K562 (cell line): ENCODE results near the gene MEGF11. TPM values are rescaled to one million over a fixed set of nuclear protein-coding genes. Genes with fewer than 3 reads are reported as not detected.

Source experiments
- ATAC-seq: fragments of 200-7000 bp; cut with Tn5 transposase; 3 replicates; pipeline ENCODE4 v1.9.1; 2020; ENCODE audit warnings: moderate library complexity
- BruUV-seq: library from RNA; stranded (reverse); fragments of 400-500 nt; replicated peaks from 2 replicates; lab custom pipeline; 2021; lab: Mats Ljungman, UMichigan
- CTCF ChIA-PET: fragments of 300-600 bp; formaldehyde crosslinking; extraction: SDS; loops from one replicate; lab custom pipeline; 2021; ENCODE audit warnings: low intra/inter-chr PET ratio; lab: Yijun Ruan, JAX
- POLR2A ChIA-PET: fragments of 300-600, 350-650 bp; sonication (Branson Sonifier 250); formaldehyde crosslinking; extraction: SDS; loops from one replicate; lab custom pipeline; 2021; ENCODE audit warnings: antibody characterized with exemption, inconsistent platforms; lab: Yijun Ruan, JAX
- DNase-seq, 4 experiments: peaks; one replicate each; pipeline versions ENCODE4 v3.0.0 to v3.0.0-alpha.2; 2011 to 2018; ENCODE audit warnings: low spot score in 3 of 4, mixed read lengths in 3 of 4; ENCODE audit errors: extremely low read depth in 1 of 4
- FAIRE-seq: peaks from 2 replicates; lab custom pipeline; 2011; peaks lifted over from hg19 to GRCh38; lab: Jason Lieb, UNC
- H2AFZ ChIP-seq: 2 replicates; pipeline ENCODE4 v1.6.0; 2011; ENCODE audit warnings: low read depth, low read length, control low read depth, inconsistent platforms
- H3K27ac ChIP-seq: fragments of 200-600 bp; 3 replicates; pipeline ENCODE4 v1.8.0; 2011; ENCODE audit warnings: low read depth, mild to moderate bottlenecking, control low read depth, inconsistent platforms, low read length, moderate library complexity, mixed read lengths; ENCODE audit errors: extremely low read depth
- H3K27me3 ChIP-seq, 2 experiments: fragments of 300-600 bp in 1 of 2; 2 replicates in 1 of 2; 3 replicates in 1 of 2; pipeline versions ENCODE4 v1.6.0 to v1.8.0; 2011; ENCODE audit warnings: inconsistent platforms in 2 of 2, low read length in 2 of 2, mild to moderate bottlenecking in 1 of 2, mixed read lengths in 1 of 2, moderate library complexity in 1 of 2; ENCODE audit not compliant: control insufficient read depth in 2 of 2, insufficient read depth in 2 of 2
- H3K36me3 ChIP-seq: fragments of 300-600 bp; 3 replicates; pipeline ENCODE4 v1.8.0; 2011; ENCODE audit warnings: mild to moderate bottlenecking, low read length, inconsistent platforms; ENCODE audit not compliant: control insufficient read depth, insufficient read depth
- H3K4me1 ChIP-seq, 2 experiments: fragments of 200-600 bp in 1 of 2; replicated peaks in 1 of 2; 2 replicates in 1 of 2; 3 replicates in 1 of 2; pipeline versions ENCODE4 v1.5.1 to v1.8.0; 2011; ENCODE audit warnings: inconsistent platforms in 2 of 2, low read length in 2 of 2, mild to moderate bottlenecking in 1 of 2, mixed read lengths in 1 of 2, moderate library complexity in 1 of 2; ENCODE audit not compliant: control insufficient read depth in 2 of 2, insufficient read depth in 2 of 2
- H3K4me2 ChIP-seq: 2 replicates; pipeline ENCODE4 v1.6.1; 2011; ENCODE audit warnings: low read length, control low read depth, inconsistent platforms, mixed read lengths; ENCODE audit not compliant: insufficient read depth
- H3K4me3 ChIP-seq: fragments of 200-600 bp; sonication (generic), shearing (Covaris generic); 2 replicates; pipeline ENCODE4 v1.5.1; 2016; ENCODE audit warnings: control low read depth, inconsistent platforms
- H3K79me2 ChIP-seq: fragments of 200-600 bp; 3 replicates; pipeline ENCODE4 v1.8.0; 2011; ENCODE audit warnings: low read length, inconsistent platforms; ENCODE audit not compliant: control insufficient read depth, insufficient read depth
- H3K9ac ChIP-seq, 2 experiments: 2 replicates each; pipeline versions ENCODE4 v1.6.0 to v1.6.1; 2011; ENCODE audit warnings: low read depth in 2 of 2, low read length in 2 of 2, control low read depth in 1 of 2, inconsistent platforms in 1 of 2, mild to moderate bottlenecking in 1 of 2, mixed read lengths in 1 of 2; ENCODE audit not compliant: insufficient read depth in 1 of 2
- H3K9me1 ChIP-seq: one replicate; pipeline ENCODE4 v1.6.0; 2011; ENCODE audit warnings: inconsistent platforms, mild to moderate bottlenecking, low read length, moderate library complexity; ENCODE audit not compliant: control insufficient read depth, insufficient read depth
- H3K9me3 ChIP-seq: replicated peaks from 2 replicates; pipeline ENCODE4 v1.5.1; 2011; ENCODE audit warnings: low read depth, low read length, inconsistent platforms; ENCODE audit not compliant: control insufficient read depth, insufficient read depth
- H4K20me1 ChIP-seq: replicated peaks from 2 replicates; pipeline ENCODE4 v1.6.1; 2011; ENCODE audit warnings: low read length, inconsistent platforms, mixed read lengths; ENCODE audit not compliant: control insufficient read depth, insufficient read depth
- ARID2 ChIP-seq: fragments of 450-650 bp; IDR thresholded peaks from 2 replicates; pipeline ENCODE4 v1.6.1; 2017; ENCODE audit warnings: antibody characterized with exemption, mild to moderate bottlenecking
- CHCHD3 ChIP-seq: fragments of 250-450 bp; sonication (Bioruptor Pico); IDR thresholded peaks from 2 replicates; pipeline ENCODE4 v2.1.2; 2022; ENCODE audit warnings: mild to moderate bottlenecking
- CHD7 ChIP-seq: fragments of 200-600 bp; sonication (generic); IDR thresholded peaks from one replicate; pipeline ENCODE4 v1.6.1; 2012; ENCODE audit warnings: mild to moderate bottlenecking, low read depth, low read length, inconsistent platforms
- CREBBP ChIP-seq: IDR thresholded peaks from one replicate; pipeline ENCODE4 v1.6.1; 2012; ENCODE audit warnings: low read depth, mild to moderate bottlenecking, control low read depth, inconsistent platforms, low read length
- FOXO4 ChIP-seq: fragments of 450-650 bp; formaldehyde crosslinking; IDR thresholded peaks from 2 replicates; pipeline ENCODE4 v1.4.0; 2020; ENCODE audit warnings: mild to moderate bottlenecking, moderate library complexity
- HEY1 ChIP-seq: fragments of 250-450 bp; sonication (Bioruptor Pico); IDR thresholded peaks from 2 replicates; pipeline ENCODE4 v1.5.0; 2020; ENCODE audit warnings: mild to moderate bottlenecking, moderate library complexity, borderline replicate concordance
- RBM39 ChIP-seq: fragments of 200-400 bp; formaldehyde crosslinking; optimal IDR thresholded peaks from 2 replicates; pipeline ENCODE3; 2018; ENCODE audit warnings: low read depth, low read length
- ZNF253 ChIP-seq: fragments of 250-450 bp; sonication (Bioruptor Pico); conservative IDR thresholded peaks from 2 replicates; pipeline ENCODE4 v1.6.1; 2021; ENCODE audit warnings: mild to moderate bottlenecking
- ZNF274 ChIP-seq: IDR thresholded peaks from 2 replicates; pipeline ENCODE4 v1.6.1; 2011; ENCODE audit warnings: low read depth, mild to moderate bottlenecking, low read length, moderate library complexity, borderline replicate concordance
- ZNF431 ChIP-seq: sonication (generic); formaldehyde crosslinking; IDR thresholded peaks from 2 replicates; pipeline ENCODE4 v1.8.0; 2022; ENCODE audit warnings: mild to moderate bottlenecking, missing genetic modification reagents
- WGBS: fragments of 100-300 bp; shearing (Covaris generic); methylation state at CpG from one replicate; pipeline ENCODE4 v1.1.6; 2016; ENCODE audit warnings: low coverage, mixed read lengths; ENCODE audit not compliant: insufficient coverage; ENCODE audit errors: missing lambda C conversion rate; 5-methylcytosine and 5-hydroxymethylcytosine counted together
- in situ Hi-C: fragments of 300-500 bp; cut with MboI; formaldehyde crosslinking; loops from 4 replicates; pipeline ENCODE4 v1.15.0; 2018; ENCODE audit warnings: inconsistent platforms, mixed read lengths
- intact Hi-C: fragments of 100-400 bp; cut with micrococcal nuclease; formaldehyde crosslinking; loops from 2 replicates; pipeline ENCODE4 v1.14.2; 2022
- polyA plus RNA-seq, 8 experiments: library from polyadenylated mRNA; depleted of rRNA in 4 of 8; stranded (reverse) in 5 of 8; unstranded in 3 of 8; fragments of >200 nt; fragmentation: Nextera tagmentation in 2 of 8; fragmentation: Illumina TruSeq in 1 of 8; extraction: Ambion mirVana in 2 of 8; extraction: Trizol in 1 of 8; gene quantifications; 2 replicates each; pipeline versions ENCODE4 v1.2.1 to v1.2.3, GENCODE V29; 2011 to 2014; ENCODE audit warnings: inconsistent platforms in 1 of 8, missing spikeins in 1 of 8
- total RNA-seq, 7 experiments: library from RNA; depleted of rRNA in 6 of 7; stranded (reverse); fragments of >200 nt in 6 of 7; fragmentation: Illumina TruSeq in 2 of 7; extraction: Trizol in 2 of 7; gene quantifications; 2 replicates each; pipeline versions ENCODE4 v1.2.1 to v1.2.3, GENCODE V29; 2011 to 2021; ENCODE audit warnings: low replicate concordance in 1 of 7

The MEGF11 gene
- total and polyA plus RNA-seq, 9 of the 15 experiments (the other 6 are each of a cell fraction or from before 2014, with no cell fraction given) = 0.06 to 0.23 (median 0.20) TPM; not detected in 6

GRCh38 chr15:66278056-66278455 is 24.5 kb upstream of the MEGF11 start (continued):
- TF ChIP-seq FOXO4 (CRISPR knock-in tag) (no peak), ARID2 (no peak), ZNF431 (CRISPR knock-in tag) (no peak), HEY1 (no peak)

- Histone ChIP-seq H3K4me1 (no peaks in the 10 kb centered on the region), H2AFZ (no peak overlapping the region), H3K27ac (no peak overlapping the region), H4K20me1 (peaks cover 3% of the 10 kb centered on the region; the same call in 1 of the 2 replicates), H3K4me2 (no peak overlapping the region), H3K9me1 (no peaks in the 10 kb centered on the region), H3K4me3 (no peak overlapping the region), H3K27me3 (peaks cover 36 to 48% of the 10 kb centered on the region in 2 experiments), H3K9me3 (no peaks in the 10 kb centered on the region), H3K9ac (no peak overlapping the region), H3K36me3 (no peaks in the 10 kb centered on the region), H3K79me2 (no peaks in the 10 kb centered on the region)
- no TSS peak for BruUV-seq
- FAIRE-seq = no peak
- in situ Hi-C loops = no loop called here
- no peak for ATAC-seq
- DNase-seq = no peak
- POLR2A ChIA-PET = no interaction called here
- intact Hi-C loops = no loop called here
- WGBS = 0% methylated on average over 3 of the region's 3 CpGs
- CTCF ChIA-PET = no interaction called here
- TF ChIP-seq RBM39 = no peak
- TF ChIP-seq CREBBP = no peak
- no peak for TF ChIP-seq CHCHD3
- no peak for TF ChIP-seq ZNF253 (CRISPR knock-in tag)
- TF ChIP-seq CHD7 = no peak
- no peak for TF ChIP-seq ZNF274
Observed at GRCh38 chr15:66276546-66276945, 23.0 kb upstream of the MEGF11 start.
